ENCODE data around the gene MFSD12.
"Not testable (repeated sequence)": the region's sequence is repeated elsewhere in the genome, so short reads cannot be mapped to it uniquely, and the experiment has no call there.

MFSD12 gene

GRCh38 chr19:3538965-3539755 is 18.2 kb downstream of the MFSD12 start, which contains the start of gene TEKTIP1:
Gene TEKTIP1, plus strand, starts transcription at chr19:3539174. Its CDS starts 4 bp downstream, at chr19:3539178.
- DNase-seq (ENCODE audit: extremely low read depth in 1 of 2, low read depth in 1 of 2): no peak

GRCh38 chr19:3538258-3538929 is 19.0 kb downstream of the MFSD12 start:
- DNase-seq (ENCODE audit: extremely low read depth in 1 of 2, low read depth in 1 of 2): no peak

GRCh38 chr19:3537438-3538240 is 19.7 kb downstream of the MFSD12 start:
- no peak for DNase-seq (ENCODE audit: extremely low read depth in 1 of 2, low read depth in 1 of 2)

GRCh38 chr19:3537101-3537437 is 20.3 kb downstream of the MFSD12 start:
- DNase-seq (ENCODE audit: extremely low read depth in 1 of 2, low read depth in 1 of 2): no peak

- no peak for DNase-seq (ENCODE audit: extremely low read depth in 1 of 2, low read depth in 1 of 2)
Measured at GRCh38 chr19:3536429-3537100, 20.8 kb downstream of the MFSD12 start.

- no peak for DNase-seq (ENCODE audit: extremely low read depth in 1 of 2, low read depth in 1 of 2)
Measured at GRCh38 chr19:3535981-3536380, 21.4 kb downstream of the MFSD12 start.

GRCh38 chr19:3535563-3535965 is 21.8 kb downstream of the MFSD12 start:
- no peak for DNase-seq (ENCODE audit: extremely low read depth in 1 of 2, low read depth in 1 of 2)

GRCh38 chr19:3535235-3535535 is 22.2 kb downstream of the MFSD12 start:
- no peak for DNase-seq (ENCODE audit: extremely low read depth in 1 of 2, low read depth in 1 of 2)

GRCh38 chr19:3534375-3535234 is 22.8 kb downstream of the MFSD12 start:
- no peak for DNase-seq (ENCODE audit: extremely low read depth in 1 of 2, low read depth in 1 of 2)

- no peak for DNase-seq (ENCODE audit: extremely low read depth in 1 of 2, low read depth in 1 of 2)
Measured at GRCh38 chr19:3533563-3534216, 23.7 kb downstream of the MFSD12 start.

- DNase-seq (ENCODE audit: extremely low read depth in 1 of 2, low read depth in 1 of 2): no peak
Measured at GRCh38 chr19:3533033-3533432, 24.4 kb downstream of the MFSD12 start.

GRCh38 chr19:3532154-3532786 is 25.1 kb downstream of the MFSD12 start:
- DNase-seq (ENCODE audit: extremely low read depth in 1 of 2, low read depth in 1 of 2): no peak

- no peak for DNase-seq (ENCODE audit: extremely low read depth in 1 of 2, low read depth in 1 of 2)
Measured at GRCh38 chr19:3531716-3532115, 25.7 kb downstream of the MFSD12 start.

- DNase-seq (ENCODE audit: extremely low read depth in 1 of 2, low read depth in 1 of 2): no peak
Measured at GRCh38 chr19:3530389-3530788, 27.0 kb downstream of the MFSD12 start.

GRCh38 chr19:3529299-3529698 is 28.1 kb downstream of the MFSD12 start:
- not testable (repeated sequence) for DNase-seq (ENCODE audit: extremely low read depth in 1 of 2, low read depth in 1 of 2)

GRCh38 chr19:3528539-3529211 is 28.7 kb downstream of the MFSD12 start:
- no peak for DNase-seq (ENCODE audit: extremely low read depth in 1 of 2, low read depth in 1 of 2)

- no peak for DNase-seq (ENCODE audit: extremely low read depth in 1 of 2, low read depth in 1 of 2)
Measured at GRCh38 chr19:3528080-3528479, 29.3 kb downstream of the MFSD12 start.

- no peak for DNase-seq (ENCODE audit: extremely low read depth in 1 of 2, low read depth in 1 of 2)
Measured at GRCh38 chr19:3527238-3527910, 30.0 kb downstream of the MFSD12 start.
